Gastrocnemius medialis (tissue), 4 donors: ENCODE data around the gene HGD. TPM values are rescaled to one million over a fixed set of nuclear protein-coding genes. Genes with fewer than 3 reads are reported as not detected.

Experiments used
- ATAC-seq, 2 donors: fragments of 150-250 bp; one replicate each; pipeline ENCODE4 v1.9.1; 2016
- DNase-seq, 2 donors: peaks; one replicate each; pipeline ENCODE4 v3.0.0-alpha.2; 2019
- H3K27ac ChIP-seq, 4 donors: fragments of 200-600 bp; sonication (generic); 1 replicate in 1 of 4; 2 replicates in 3 of 4; pipeline ENCODE4 v1.5.1; 2016 to 2018; ENCODE audit warnings: mild to moderate bottlenecking in 2 of 4, moderate library complexity in 1 of 4
- H3K27me3 ChIP-seq, 3 donors: fragments of 200-600 bp; sonication (generic) in 2 of 3; 1 replicate in 1 of 3; 2 replicates in 2 of 3; pipeline versions ENCODE4 v1.5.1 to v1.6.0; 2016 to 2019; ENCODE audit warnings: mild to moderate bottlenecking in 1 of 3, moderate library complexity in 1 of 3
- H3K36me3 ChIP-seq, 2 donors: fragments of 200-600 bp; sonication (generic) in 1 of 2; one replicate each; pipeline ENCODE4 v1.5.1; 2017 to 2018
- H3K4me1 ChIP-seq, 2 donors: fragments of 200-600 bp; sonication (generic) in 1 of 2; one replicate each; pipeline ENCODE4 v1.5.1; 2016 to 2017; ENCODE audit warnings: mild to moderate bottlenecking in 2 of 2
- H3K4me3 ChIP-seq, 4 donors: fragments of 200-600 bp; sonication (generic) in 3 of 4; 1 replicate in 1 of 4; 2 replicates in 3 of 4; pipeline ENCODE4 v1.5.1; 2016 to 2019; ENCODE audit warnings: mild to moderate bottlenecking in 2 of 4
- H3K9me3 ChIP-seq, 3 donors: fragments of 200-600 bp; sonication (generic) in 2 of 3; 1 replicate in 1 of 3; 2 replicates in 2 of 3; pipeline ENCODE4 v1.5.1; 2016 to 2019
- CTCF ChIP-seq, 5 experiments: fragments of 450-650 bp in 3 of 5; fragments of 200-600 bp in 2 of 5; sonication (generic) in 2 of 5; IDR thresholded peaks in 4 of 5; conservative IDR thresholded peaks in 1 of 5; 1 replicate in 4 of 5; 2 replicates in 1 of 5; pipeline ENCODE4 v1.5.1; 2016 to 2019; ENCODE audit warnings: antibody characterized with exemption in 5 of 5, mild to moderate bottlenecking in 3 of 5, moderate library complexity in 3 of 5
- POLR2A ChIP-seq, 2 donors: fragments of 450-650 bp; IDR thresholded peaks; one replicate each; pipeline ENCODE4 v1.6.1; 2017; ENCODE audit warnings: antibody characterized with exemption in 2 of 2, mild to moderate bottlenecking in 2 of 2, moderate library complexity in 2 of 2
- in situ Hi-C, 4 donors: fragments of 200-750 bp; cut with MboI; loops; one replicate each; pipeline versions ENCODE4 v1.15.0 to v1.8.0; 2017; ENCODE audit warnings: low sequenced_read_pairs in 4 of 4
- intact Hi-C: fragments of 100-400 bp; cut with DNase I; formaldehyde crosslinking; loops from one replicate; pipeline ENCODE4 v1.15.1; 2023; ENCODE audit warnings: low total_unique reads
- total RNA-seq, 4 donors: library from RNA; depleted of rRNA; stranded (reverse); fragments of >200 nt; gene quantifications; one replicate each; pipeline versions ENCODE4 v1.1.0 to v1.2.3, GENCODE V29; 2016

HGD gene
- total RNA-seq, 4 donors from 2014 or later: 0.68 to 4.1 (median 1.3) TPM; not detected in 1

GRCh38 chr3:120699333-120699732, 17.3 kb upstream of the HGD start:
- no peak overlapping the region for H3K4me3 ChIP-seq
- DNase-seq (no peak), ATAC-seq (no peak)
- in situ Hi-C loops (no loop called here), intact Hi-C loops (no loop called here)
- H3K27me3 ChIP-seq: no peaks in the 10 kb centered on the region
- no peaks in the 10 kb centered on the region for H3K4me1 ChIP-seq
- TF ChIP-seq POLR2A (IDR thresholded peaks at IDR 0.05): no peak
- TF ChIP-seq CTCF (IDR thresholded peaks at IDR 0.05 in 4 of 5, conservative IDR thresholded peaks at IDR 0.05 in 1 of 5): no peak
- peaks cover 0 to 12% of the 10 kb centered on the region in 2 donors for H3K36me3 ChIP-seq
- no peak overlapping the region for H3K27ac ChIP-seq
- no peaks in the 10 kb centered on the region for H3K9me3 ChIP-seq

- TF ChIP-seq POLR2A (IDR thresholded peaks at IDR 0.05) (no peak), CTCF (IDR thresholded peaks at IDR 0.05 in 4 of 5, conservative IDR thresholded peaks at IDR 0.05 in 1 of 5) (no peak)
- H3K4me3 ChIP-seq: no peak overlapping the region
- ATAC-seq: no peak
- H3K27me3 ChIP-seq: no peaks in the 10 kb centered on the region
- no peak overlapping the region for H3K27ac ChIP-seq
- peaks cover 0 to 16% of the 10 kb centered on the region in 2 donors for H3K36me3 ChIP-seq
- in situ Hi-C loops (no loop called here), intact Hi-C loops (no loop called here)
- no peaks in the 10 kb centered on the region for H3K9me3 ChIP-seq
- H3K4me1 ChIP-seq: peaks cover 0 to 6% of the 10 kb centered on the region in 2 donors
- no peak for DNase-seq
Measured at GRCh38 chr3:120693439-120694171, 11.6 kb upstream of the HGD start.

- in situ Hi-C loops: no loop called here
- Histone ChIP-seq H3K4me1 (peaks cover 0 to 6% of the 10 kb centered on the region in 2 donors), H3K9me3 (no peaks in the 10 kb centered on the region), H3K36me3 (peaks cover 0 to 4% of the 10 kb centered on the region in 2 donors), H3K4me3 (no peak overlapping the region), H3K27me3 (no peaks in the 10 kb centered on the region), H3K27ac (no peak overlapping the region)
- DNase-seq (no peak), ATAC-seq (no peak)
- intact Hi-C loops: no loop called here
- no peak for TF ChIP-seq POLR2A (IDR thresholded peaks at IDR 0.05)
- TF ChIP-seq CTCF (IDR thresholded peaks at IDR 0.05 in 4 of 5, conservative IDR thresholded peaks at IDR 0.05 in 1 of 5): no peak
Measured at GRCh38 chr3:120689395-120689794, 7.4 kb upstream of the HGD start.

GRCh38 chr3:120688121-120688520, 6.1 kb upstream of the HGD start:
- Histone ChIP-seq H3K9me3 (no peaks in the 10 kb centered on the region), H3K27me3 (no peaks in the 10 kb centered on the region), H3K36me3 (peaks cover 0 to 4% of the 10 kb centered on the region in 2 donors), H3K4me3 (no peak overlapping the region), H3K4me1 (no peaks in the 10 kb centered on the region), H3K27ac (no peak overlapping the region)
- ATAC-seq (no peak), DNase-seq (no peak)
- intact Hi-C loops (no loop called here), in situ Hi-C loops (no loop called here)
- TF ChIP-seq POLR2A (IDR thresholded peaks at IDR 0.05) (no peak), CTCF (IDR thresholded peaks at IDR 0.05 in 4 of 5, conservative IDR thresholded peaks at IDR 0.05 in 1 of 5) (no peak)
